DOHH2 (cell line): ENCODE measurements around the gene RPL27.
A peak's percentile ranks its signal among the peaks of the same experiment; 100 is the strongest.

Source experiments
- H3F3A ChIP-seq: fragments of 200-600 bp; sonication (generic), shearing (Covaris generic); 2 replicates; pipeline ENCODE4 v1.6.0; 2016; ENCODE audit warnings: antibody characterized with exemption, mild to moderate bottlenecking; ENCODE audit not compliant: control insufficient read depth, insufficient read depth
- H3K27ac ChIP-seq: fragments of 200-600 bp; sonication (generic); 2 replicates; pipeline ENCODE4 v1.5.1; 2014; ENCODE audit warnings: low read depth, mild to moderate bottlenecking, low read length, moderate library complexity
- H3K27me3 ChIP-seq: fragments of 200-600 bp; sonication (generic); 2 replicates; pipeline ENCODE4 v1.6.1; 2014; ENCODE audit warnings: mild to moderate bottlenecking, low read length, mixed read lengths; ENCODE audit not compliant: control insufficient read depth
- H3K36me3 ChIP-seq: fragments of 200-600 bp; sonication (generic); 2 replicates; pipeline ENCODE4 v1.6.1; 2014; ENCODE audit warnings: mild to moderate bottlenecking, low read length, moderate library complexity, mixed read lengths; ENCODE audit not compliant: control insufficient read depth
- H3K4me1 ChIP-seq: fragments of 200-600 bp; sonication (generic); 2 replicates; pipeline ENCODE4 v1.6.1; 2014; ENCODE audit warnings: mild to moderate bottlenecking, low read length, mixed read lengths; ENCODE audit not compliant: control insufficient read depth
- H3K4me2 ChIP-seq: fragments of 200-600 bp; sonication (generic); 2 replicates; pipeline ENCODE4 v1.6.0; 2014; ENCODE audit warnings: mild to moderate bottlenecking, low read length, moderate library complexity
- H3K4me3 ChIP-seq: fragments of 200-600 bp; sonication (generic); 2 replicates; pipeline ENCODE4 v1.5.1; 2014; ENCODE audit warnings: mild to moderate bottlenecking, low read length, mixed read lengths
- H3K79me2 ChIP-seq: fragments of 200-600 bp; sonication (generic); 2 replicates; pipeline ENCODE4 v1.6.1; 2014; ENCODE audit warnings: mild to moderate bottlenecking, low read length, mixed read lengths; ENCODE audit not compliant: control insufficient read depth
- H3K9me2 ChIP-seq: fragments of 200-600 bp; sonication (generic); replicated peaks from 2 replicates; pipeline ENCODE4 v1.6.1; 2014; ENCODE audit warnings: mild to moderate bottlenecking, low read length, mixed read lengths; ENCODE audit not compliant: control insufficient read depth
- H3K9me3 ChIP-seq: fragments of 200-600 bp; sonication (generic); 2 replicates; pipeline ENCODE4 v1.6.1; 2014; ENCODE audit warnings: antibody characterized with exemption, low read length, mixed read lengths; ENCODE audit not compliant: control insufficient read depth, insufficient read depth
- H4K20me1 ChIP-seq: fragments of 200-600 bp; sonication (generic); 2 replicates; pipeline ENCODE4 v1.6.0; 2014; ENCODE audit warnings: low read depth, mild to moderate bottlenecking, antibody characterized with exemption, low read length, moderate library complexity; ENCODE audit not compliant: control insufficient read depth, insufficient read depth
- EZH2phosphoT487 ChIP-seq: fragments of 200-600 bp; sonication (generic); IDR thresholded peaks from 2 replicates; pipeline ENCODE4 v1.6.1; 2017; ENCODE audit warnings: borderline replicate concordance, mild to moderate bottlenecking, antibody characterized with exemption, low read length, moderate library complexity, mixed read lengths
- TF ChIP-seq, protein P1 (sequence below): fragments of 200-600 bp; sonication (generic); IDR thresholded peaks from one replicate; pipeline ENCODE4 v1.5.1; 2014; ENCODE audit warnings: antibody characterized with exemption, mild to moderate bottlenecking, low read depth, low read length; ENCODE audit not compliant: poor library complexity, severe bottlenecking

The RPL27 gene

DNA sequence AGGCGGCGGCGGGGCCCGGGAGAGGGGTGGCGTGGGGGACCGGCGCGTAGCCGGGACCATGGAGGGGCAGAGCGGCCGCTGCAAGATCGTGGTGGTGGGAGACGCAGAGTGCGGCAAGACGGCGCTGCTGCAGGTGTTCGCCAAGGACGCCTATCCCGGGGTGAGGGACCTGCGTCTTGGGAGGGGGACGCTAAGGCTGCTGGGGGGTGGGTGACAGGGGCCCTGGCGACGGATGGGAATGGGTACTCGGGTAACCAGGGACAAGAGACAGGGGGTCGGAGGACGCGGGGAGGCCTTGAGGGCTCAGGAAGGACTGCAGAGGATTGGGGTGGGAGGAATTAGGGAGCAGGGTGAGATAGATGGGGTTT is 27.1 kb downstream of the RPL27 start:
- H3K27ac ChIP-seq = no peak overlapping the region
- H3K4me1 ChIP-seq = peaks cover 18% of the 10 kb centered on the region
- no peaks in the 10 kb centered on the region for H3K79me2 ChIP-seq
- H3K4me2 ChIP-seq = peak overlapping the region; percentile 44; the same call in 1 of the 2 replicates
- TF ChIP-seq, protein P1, sequence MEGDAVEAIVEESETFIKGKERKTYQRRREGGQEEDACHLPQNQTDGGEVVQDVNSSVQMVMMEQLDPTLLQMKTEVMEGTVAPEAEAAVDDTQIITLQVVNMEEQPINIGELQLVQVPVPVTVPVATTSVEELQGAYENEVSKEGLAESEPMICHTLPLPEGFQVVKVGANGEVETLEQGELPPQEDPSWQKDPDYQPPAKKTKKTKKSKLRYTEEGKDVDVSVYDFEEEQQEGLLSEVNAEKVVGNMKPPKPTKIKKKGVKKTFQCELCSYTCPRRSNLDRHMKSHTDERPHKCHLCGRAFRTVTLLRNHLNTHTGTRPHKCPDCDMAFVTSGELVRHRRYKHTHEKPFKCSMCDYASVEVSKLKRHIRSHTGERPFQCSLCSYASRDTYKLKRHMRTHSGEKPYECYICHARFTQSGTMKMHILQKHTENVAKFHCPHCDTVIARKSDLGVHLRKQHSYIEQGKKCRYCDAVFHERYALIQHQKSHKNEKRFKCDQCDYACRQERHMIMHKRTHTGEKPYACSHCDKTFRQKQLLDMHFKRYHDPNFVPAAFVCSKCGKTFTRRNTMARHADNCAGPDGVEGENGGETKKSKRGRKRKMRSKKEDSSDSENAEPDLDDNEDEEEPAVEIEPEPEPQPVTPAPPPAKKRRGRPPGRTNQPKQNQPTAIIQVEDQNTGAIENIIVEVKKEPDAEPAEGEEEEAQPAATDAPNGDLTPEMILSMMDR = no peak
- H3K27me3 ChIP-seq = peaks cover 20% of the 10 kb centered on the region
- H3K36me3 ChIP-seq = no peaks in the 10 kb centered on the region
- H4K20me1 ChIP-seq = no peaks in the 10 kb centered on the region
- peak overlapping the region; percentile 27; the same call in 1 of the 2 replicates for H3K4me3 ChIP-seq
- H3F3A ChIP-seq = peaks cover 5% of the 10 kb centered on the region; the same call in 1 of the 2 replicates
- no peaks in the 10 kb centered on the region for H3K9me2 ChIP-seq
- H3K9me3 ChIP-seq = no peaks in the 10 kb centered on the region

DNA sequence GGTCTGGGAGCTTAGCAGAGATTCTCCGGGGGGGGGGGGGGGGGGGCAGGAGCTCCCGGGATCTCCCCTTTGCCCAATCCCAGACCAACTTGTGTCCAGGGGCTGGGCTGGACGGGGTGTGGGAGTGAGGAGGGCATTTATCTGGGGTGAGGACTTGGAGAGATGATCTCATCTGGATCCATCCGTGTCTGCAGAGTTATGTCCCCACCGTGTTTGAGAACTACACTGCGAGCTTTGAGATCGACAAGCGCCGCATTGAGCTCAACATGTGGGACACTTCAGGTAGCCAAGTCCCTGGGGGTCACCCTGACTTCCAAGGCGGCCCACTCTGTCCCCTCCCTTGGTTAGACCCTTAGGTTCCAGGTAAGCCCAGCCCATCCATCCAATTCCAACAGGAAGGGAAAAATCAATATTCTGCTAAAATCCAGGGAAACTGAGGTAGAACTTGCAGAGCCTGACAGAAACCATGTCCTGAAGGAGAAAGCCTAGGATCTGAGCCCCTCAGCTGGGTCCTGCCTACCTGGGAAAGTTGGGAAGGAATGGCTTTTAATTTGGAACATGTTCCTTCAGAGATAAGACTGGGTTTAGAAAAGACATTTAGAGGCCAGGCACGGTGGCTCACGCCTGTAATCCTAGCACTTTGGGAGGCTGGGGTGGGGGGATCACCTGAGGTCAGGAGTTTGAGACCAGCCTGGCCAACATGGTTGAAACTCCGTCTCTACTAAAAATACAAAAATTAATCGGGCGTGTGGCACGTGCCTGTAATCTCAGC is 27.7 kb downstream of the RPL27 start:
- Histone ChIP-seq H3K4me2 (no peak overlapping the region), H3K36me3 (no peaks in the 10 kb centered on the region), H3K79me2 (no peaks in the 10 kb centered on the region), H3K27me3 (peaks cover 22% of the 10 kb centered on the region), H3K9me3 (no peaks in the 10 kb centered on the region), H3K4me3 (no peak overlapping the region), H3K9me2 (no peaks in the 10 kb centered on the region), H4K20me1 (no peaks in the 10 kb centered on the region), H3K4me1 (peaks cover 17% of the 10 kb centered on the region), H3F3A (peaks cover 5% of the 10 kb centered on the region; the same call in 1 of the 2 replicates), H3K27ac (no peak overlapping the region)
- TF ChIP-seq EZH2phosphoT487 = no peak
- TF ChIP-seq, protein P1 = no peak

DNA sequence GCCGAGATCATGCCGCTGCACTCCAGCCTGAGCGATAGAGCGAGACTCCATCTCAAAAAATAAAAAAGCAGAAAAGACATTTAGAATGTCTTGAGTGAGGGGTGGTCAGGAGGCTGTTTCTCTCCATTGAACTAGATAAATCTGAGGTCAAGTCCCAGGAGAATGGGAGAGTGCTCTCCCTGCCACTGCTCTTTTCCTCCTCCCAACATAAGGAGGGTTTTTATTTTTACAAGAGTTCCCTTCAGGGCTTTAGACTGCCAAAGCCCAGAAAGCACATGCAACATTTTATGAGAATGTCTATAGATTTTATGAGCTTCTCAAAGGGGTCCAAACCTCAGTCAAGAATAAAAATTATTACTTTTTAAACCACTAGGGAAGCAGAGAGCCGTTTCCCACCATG is 28.4 kb downstream of the RPL27 start:
- H3K27ac ChIP-seq = no peak overlapping the region
- H3K4me3 ChIP-seq = no peak overlapping the region

More for the DNA sequence above, 28.4 kb downstream of the RPL27 start:
- no peaks in the 10 kb centered on the region for H3K79me2 ChIP-seq
- no peaks in the 10 kb centered on the region for H4K20me1 ChIP-seq
- no peaks in the 10 kb centered on the region for H3K9me3 ChIP-seq
- TF ChIP-seq, protein P1 = no peak
- no peak for TF ChIP-seq EZH2phosphoT487
- no peak overlapping the region for H3K4me2 ChIP-seq
- H3K9me2 ChIP-seq = no peaks in the 10 kb centered on the region
- H3F3A ChIP-seq = peaks cover 5% of the 10 kb centered on the region; the same call in 1 of the 2 replicates
- H3K4me1 ChIP-seq = peaks cover 13% of the 10 kb centered on the region
- peaks cover 22% of the 10 kb centered on the region for H3K27me3 ChIP-seq
- H3K36me3 ChIP-seq = no peaks in the 10 kb centered on the region
